Common myeloid progenitor, CD34-positive (primary cell): ENCODE data around the gene CMTM3.

Experiments
- CTCF ChIA-PET: fragments of 350-600 bp; sonication (Branson Sonifier 250); formaldehyde crosslinking; loops from one replicate; lab custom pipeline; 2021; ENCODE audit warnings: antibody characterized with exemption; lab: Charles Lee
- POLR2A ChIA-PET: fragments of 350-600 bp; sonication (Branson Sonifier 250); formaldehyde crosslinking; loops from one replicate; lab custom pipeline; 2021; ENCODE audit warnings: antibody characterized with exemption; lab: Charles Lee
- DNase-seq, 3 donors: peaks; one replicate each; pipeline versions ENCODE4 v3.0.0 to v3.0.0-alpha.2; 2013
- H3K27ac ChIP-seq, 2 experiments: 1 replicate in 1 of 2; 2 replicates in 1 of 2; pipeline ENCODE4 v1.7.0; 2013; ENCODE audit warnings: inconsistent platforms in 2 of 2, low read length in 2 of 2, mild to moderate bottlenecking in 2 of 2, low read depth in 1 of 2, moderate library complexity in 1 of 2; ENCODE audit not compliant: severe bottlenecking in 2 of 2, insufficient read depth in 1 of 2, poor library complexity in 1 of 2
- H3K27me3 ChIP-seq, 5 experiments: replicated peaks in 2 of 5; 1 replicate in 3 of 5; 2 replicates in 2 of 5; pipeline versions ENCODE4 v1.6.1 to v1.7.0; 2013; ENCODE audit warnings: low read length in 4 of 5, mild to moderate bottlenecking in 2 of 5, moderate library complexity in 2 of 5, inconsistent platforms in 1 of 5; ENCODE audit not compliant: insufficient read depth in 5 of 5, control insufficient read depth in 4 of 5
- H3K36me3 ChIP-seq, 4 experiments: 1 replicate in 2 of 4; 2 replicates in 2 of 4; pipeline versions ENCODE4 v1.6.1 to v1.7.0; 2013; ENCODE audit warnings: low read length in 3 of 4, control low read depth in 1 of 4, mild to moderate bottlenecking in 1 of 4; ENCODE audit not compliant: control insufficient read depth in 4 of 4, insufficient read depth in 4 of 4
- H3K4me1 ChIP-seq, 4 experiments: 1 replicate in 3 of 4; 2 replicates in 1 of 4; pipeline versions ENCODE4 v1.6.1 to v1.7.1; 2013; ENCODE audit warnings: low read length in 3 of 4, mild to moderate bottlenecking in 3 of 4, control low read depth in 1 of 4, inconsistent platforms in 1 of 4, moderate library complexity in 1 of 4; ENCODE audit not compliant: control insufficient read depth in 4 of 4, insufficient read depth in 4 of 4; ENCODE audit errors: control extremely low read depth in 1 of 4
- H3K4me3 ChIP-seq, 7 experiments: 1 replicate in 4 of 7; 2 replicates in 3 of 7; pipeline versions ENCODE4 v1.5.1 to v1.7.0; 2013; ENCODE audit warnings: mild to moderate bottlenecking in 7 of 7, low read length in 6 of 7, moderate library complexity in 6 of 7, inconsistent platforms in 2 of 7, low read depth in 2 of 7, control low read depth in 1 of 7; ENCODE audit not compliant: insufficient read depth in 4 of 7, control insufficient read depth in 1 of 7; ENCODE audit errors: extremely low read depth in 1 of 7
- H3K9me3 ChIP-seq, 5 experiments: 1 replicate in 4 of 5; 2 replicates in 1 of 5; pipeline versions ENCODE4 v1.6.1 to v1.7.1; 2013; ENCODE audit warnings: low read length in 4 of 5, mild to moderate bottlenecking in 2 of 5, inconsistent platforms in 1 of 5, low read depth in 1 of 5, moderate library complexity in 1 of 5; ENCODE audit not compliant: control insufficient read depth in 4 of 5, insufficient read depth in 2 of 5; ENCODE audit errors: control extremely low read depth in 1 of 5
- WGBS: methylation state at CpG from one replicate; pipeline ENCODE4 v1.1.5; 2013; ENCODE audit not compliant: insufficient coverage; 5-methylcytosine and 5-hydroxymethylcytosine counted together

Gene CMTM3

DNA sequence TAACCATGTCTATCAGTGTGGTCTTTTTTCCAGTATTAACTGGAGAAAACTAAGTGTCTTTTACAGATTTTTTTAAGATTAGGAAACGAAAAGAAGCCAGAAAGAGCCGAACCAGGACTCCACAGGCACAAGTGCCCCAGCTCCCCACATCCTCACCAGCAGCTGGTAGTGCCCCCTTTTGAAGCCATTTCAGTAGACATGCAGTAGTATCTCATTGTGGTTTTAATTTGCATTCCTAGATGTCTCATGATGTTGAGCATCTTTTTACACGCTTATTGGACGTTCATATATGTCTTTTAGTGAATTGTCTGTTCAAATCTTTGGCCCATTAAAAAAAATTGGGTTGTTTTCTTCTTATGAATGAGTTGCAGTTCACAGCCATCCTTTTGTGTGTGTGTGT, 4.8 kb upstream of the CMTM3 start:
- peaks cover 0 to 15% (median 4%) of the 10 kb centered on the region in 5 experiments for H3K9me3 ChIP-seq
- CTCF ChIA-PET = interaction anchor here (0.9 to 5.1 kb wide), 4 partner anchors 9 to 123 kb away, joined by 3 to 27 read pairs (median 4); no protein-coding TSS in a partner anchor
- no peaks in the 10 kb centered on the region for H3K36me3 ChIP-seq
- no peak overlapping the region for H3K27ac ChIP-seq
- WGBS = 92% methylated on average over 2 of the region's 4 CpGs
- H3K27me3 ChIP-seq = no peaks in the 10 kb centered on the region
- H3K4me1 ChIP-seq = peaks cover 0 to 19% (median 11%) of the 10 kb centered on the region in 4 experiments
- no peak for DNase-seq
- POLR2A ChIA-PET = interaction anchor here (1.0 kb wide), 1 partner anchor 9 kb away, joined by 3 read pairs; no protein-coding TSS in a partner anchor
- no peak overlapping the region for H3K4me3 ChIP-seq

DNA sequence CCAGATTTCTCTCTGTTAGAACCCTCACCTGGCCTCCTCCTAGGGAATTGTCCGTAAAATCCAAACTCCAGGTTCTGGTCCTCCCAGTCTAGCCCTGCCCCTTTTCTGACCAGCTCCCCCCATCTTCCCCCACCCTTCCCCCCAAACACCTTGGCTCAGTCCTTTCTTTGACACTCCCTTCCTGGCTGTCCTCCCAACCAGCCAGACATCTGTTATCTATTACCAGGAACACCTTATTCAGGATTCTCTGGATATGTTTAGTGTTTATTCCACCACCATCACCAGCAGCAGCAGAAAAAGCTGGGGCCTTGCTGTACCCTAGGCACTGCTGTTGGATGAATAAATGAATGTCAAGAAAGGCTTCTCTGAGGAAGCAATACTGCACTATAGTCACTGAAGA, 4.0 kb upstream of the CMTM3 start:
- ChIA-PET POLR2A (interaction anchor here (0.6 kb wide), 1 partner anchor 52 kb away, joined by 3 read pairs; no protein-coding TSS in a partner anchor), CTCF (interaction anchor here (1.3 to 5.1 kb wide), 2 partner anchors 11 to 51 kb away, joined by 3 to 27 read pairs; no protein-coding TSS in a partner anchor)

DNA sequence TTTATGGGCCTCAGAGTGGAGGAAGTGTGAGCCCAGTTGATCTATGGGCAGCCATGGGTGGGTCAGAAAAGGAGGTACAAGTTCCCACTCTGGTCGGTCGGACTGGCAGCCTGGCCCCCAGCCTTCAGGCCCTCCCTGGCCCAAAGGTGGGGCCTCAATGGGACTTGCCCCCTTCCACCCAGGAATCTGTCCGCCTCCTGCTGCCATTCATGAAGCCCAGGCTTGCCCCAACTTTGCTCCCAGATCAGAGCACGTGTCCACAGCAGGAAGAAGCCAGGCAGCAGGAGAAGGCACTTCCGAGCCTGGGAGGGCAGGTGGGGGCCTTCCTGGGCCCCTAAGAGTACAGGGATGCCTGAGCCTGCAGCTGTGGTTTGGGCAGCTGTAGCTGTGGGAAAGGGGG, 3.0 kb upstream of the CMTM3 start:
- POLR2A ChIA-PET = no interaction called here
- H3K9me3 ChIP-seq = peaks cover 0 to 15% (median 4%) of the 10 kb centered on the region in 5 experiments
- no peak overlapping the region for H3K4me3 ChIP-seq
- H3K4me1 ChIP-seq = peaks cover 0 to 29% (median 22%) of the 10 kb centered on the region in 4 experiments
- H3K27ac ChIP-seq = no peak overlapping the region
- CTCF ChIA-PET = interaction anchor here (1.2 to 5.1 kb wide), 3 partner anchors 12 to 90 kb away, joined by 3 to 27 read pairs (median 3); no protein-coding TSS in a partner anchor
- H3K27me3 ChIP-seq = no peaks in the 10 kb centered on the region
- H3K36me3 ChIP-seq = no peaks in the 10 kb centered on the region
- no peak for DNase-seq
- WGBS = 98% methylated on average over 5 of the region's 5 CpGs

More for the DNA sequence above, 4.0 kb upstream of the CMTM3 start:
- Histone ChIP-seq H3K27ac (no peak overlapping the region), H3K9me3 (peaks cover 0 to 15% (median 4%) of the 10 kb centered on the region in 5 experiments), H3K36me3 (no peaks in the 10 kb centered on the region), H3K27me3 (no peaks in the 10 kb centered on the region), H3K4me1 (peaks cover 0 to 19% (median 12%) of the 10 kb centered on the region in 4 experiments), H3K4me3 (no peak overlapping the region)
- DNase-seq = no peak
- 100% methylated on average over 1 of the region's 1 CpG for WGBS

DNA sequence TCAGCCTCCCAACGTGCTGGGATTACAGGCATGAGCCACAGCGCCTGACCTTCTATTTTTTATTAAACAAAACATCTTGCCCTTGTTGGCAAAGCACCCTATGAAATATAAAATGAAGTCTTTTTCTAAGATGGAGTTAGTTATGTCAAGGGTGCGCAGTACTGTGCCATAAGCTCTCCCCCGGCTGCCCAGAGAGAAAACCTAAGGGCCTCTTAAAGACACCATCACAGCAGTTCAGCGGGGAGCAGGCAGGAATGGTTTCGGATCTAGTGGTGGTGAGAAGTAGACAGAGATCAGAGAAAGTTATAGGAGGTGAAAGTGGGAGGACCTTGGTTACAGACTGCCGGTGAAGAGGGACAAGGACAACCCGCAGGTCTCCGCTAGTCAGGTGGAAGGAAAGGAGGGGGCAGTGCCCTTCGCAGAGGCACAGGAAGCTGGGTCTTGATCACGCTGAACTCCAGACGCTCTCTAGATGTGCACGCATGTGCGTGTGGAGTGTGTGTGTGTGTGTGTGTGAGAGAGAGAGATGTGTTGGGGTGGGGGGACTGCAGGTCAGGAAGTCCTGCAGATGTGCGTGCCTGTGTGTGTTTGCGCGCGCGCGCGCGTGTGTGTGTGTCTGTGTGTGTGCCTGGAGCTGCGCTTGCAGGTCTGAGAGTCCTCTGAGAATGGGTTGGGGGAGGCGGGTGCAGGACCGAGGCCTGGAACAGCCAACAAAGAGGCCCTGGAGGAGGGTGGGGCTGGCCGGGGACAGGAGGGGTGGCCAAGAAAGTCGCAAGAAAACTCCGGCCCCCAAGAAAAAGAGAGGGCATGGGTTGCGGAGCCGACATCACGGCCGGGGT, 748 bp upstream of the CMTM3 start:
- POLR2A ChIA-PET = interaction anchor here (0.6 to 1.8 kb wide), 3 partner anchors 25 to 83 kb away, joined by 3 to 5 read pairs (median 4); partner anchors contain the start of gene CMTM2
- no peaks in the 10 kb centered on the region for H3K27me3 ChIP-seq
- H3K4me1 ChIP-seq = peaks cover 0 to 48% (median 36%) of the 10 kb centered on the region in 4 experiments
- H3K27ac ChIP-seq = peak overlapping the region in 1 of 2 experiments; percentile 68
- H3K36me3 ChIP-seq = peaks cover 0 to 6% (median under 1%) of the 10 kb centered on the region in 4 experiments
- peak; percentile 71 to 95 (median 91) for DNase-seq
- WGBS = 7% methylated on average over 19 of the region's 32 CpGs
- CTCF ChIA-PET = interaction anchor here (0.9 to 1.6 kb wide), 14 partner anchors 9 to 232 kb away, joined by 3 to 6 read pairs (median 4); no protein-coding TSS in a partner anchor
- peak overlapping the region; percentile 27 to 85 (median 77) for H3K4me3 ChIP-seq
- peaks cover 0 to 15% (median 4%) of the 10 kb centered on the region in 5 experiments for H3K9me3 ChIP-seq

DNA sequence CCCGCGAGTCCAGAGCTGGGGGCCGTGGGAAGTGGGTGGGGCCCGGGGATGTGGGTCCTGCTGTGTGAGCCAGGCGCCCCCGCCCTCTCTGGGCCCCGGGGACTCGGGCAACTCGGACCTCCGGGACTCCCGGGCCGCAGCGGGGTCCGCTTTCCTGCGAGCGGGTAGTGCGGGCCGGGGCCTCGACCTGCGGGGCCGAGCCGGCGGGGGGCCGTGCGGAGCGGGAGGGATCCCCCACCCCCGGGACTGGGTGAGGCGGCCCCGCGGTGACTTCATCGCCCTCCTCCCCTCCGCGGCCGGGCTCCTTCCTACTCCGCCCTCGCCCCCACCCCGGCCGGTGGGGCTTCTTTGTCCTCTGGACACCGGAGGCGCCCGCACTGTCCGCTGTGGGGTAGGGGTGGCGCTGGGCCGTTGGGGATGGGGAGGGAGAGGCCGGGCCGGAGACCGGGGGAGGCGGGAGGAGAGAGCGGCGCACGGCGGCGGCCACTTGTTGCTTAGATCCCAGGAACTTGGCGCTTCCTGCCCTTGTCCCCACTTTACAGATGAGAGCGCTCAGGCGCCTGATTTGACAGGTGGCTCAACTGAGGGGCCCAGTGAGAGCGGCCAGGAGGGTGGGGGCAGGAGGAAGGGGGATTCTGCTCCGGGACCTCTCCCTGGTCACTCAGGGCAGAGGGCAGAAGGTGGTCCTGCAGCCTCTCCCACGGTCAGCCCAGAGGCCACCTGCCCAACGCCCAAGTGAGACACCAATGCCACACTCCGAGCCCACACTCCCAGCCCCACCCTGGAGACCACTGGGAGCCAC, 874 bp downstream of the CMTM3 start:
- H3K9me3 ChIP-seq = peaks cover 0 to 15% (median 4%) of the 10 kb centered on the region in 5 experiments
- no peaks in the 10 kb centered on the region for H3K27me3 ChIP-seq
- CTCF ChIA-PET = interaction anchor here (1.5 to 3.3 kb wide), 2 partner anchors 15 to 20 kb away, joined by 6 to 13 read pairs; no protein-coding TSS in a partner anchor
- WGBS = 5% methylated on average over 34 of the region's 61 CpGs
- H3K4me1 ChIP-seq = peaks cover 0 to 51% (median 40%) of the 10 kb centered on the region in 4 experiments
- POLR2A ChIA-PET = interaction anchor here (1.8 kb wide), 1 partner anchor 57 kb away, joined by 5 read pairs; no protein-coding TSS in a partner anchor
- H3K27ac ChIP-seq = peak overlapping the region in 1 of 2 experiments; percentile 49
- H3K4me3 ChIP-seq = peak overlapping the region; percentile 61 to 85 (median 73)
- DNase-seq = peak in 2 of 3 donors; percentile 49 to 58
- H3K36me3 ChIP-seq = peaks cover 6 to 23% (median 14%) of the 10 kb centered on the region in 4 experiments

DNA sequence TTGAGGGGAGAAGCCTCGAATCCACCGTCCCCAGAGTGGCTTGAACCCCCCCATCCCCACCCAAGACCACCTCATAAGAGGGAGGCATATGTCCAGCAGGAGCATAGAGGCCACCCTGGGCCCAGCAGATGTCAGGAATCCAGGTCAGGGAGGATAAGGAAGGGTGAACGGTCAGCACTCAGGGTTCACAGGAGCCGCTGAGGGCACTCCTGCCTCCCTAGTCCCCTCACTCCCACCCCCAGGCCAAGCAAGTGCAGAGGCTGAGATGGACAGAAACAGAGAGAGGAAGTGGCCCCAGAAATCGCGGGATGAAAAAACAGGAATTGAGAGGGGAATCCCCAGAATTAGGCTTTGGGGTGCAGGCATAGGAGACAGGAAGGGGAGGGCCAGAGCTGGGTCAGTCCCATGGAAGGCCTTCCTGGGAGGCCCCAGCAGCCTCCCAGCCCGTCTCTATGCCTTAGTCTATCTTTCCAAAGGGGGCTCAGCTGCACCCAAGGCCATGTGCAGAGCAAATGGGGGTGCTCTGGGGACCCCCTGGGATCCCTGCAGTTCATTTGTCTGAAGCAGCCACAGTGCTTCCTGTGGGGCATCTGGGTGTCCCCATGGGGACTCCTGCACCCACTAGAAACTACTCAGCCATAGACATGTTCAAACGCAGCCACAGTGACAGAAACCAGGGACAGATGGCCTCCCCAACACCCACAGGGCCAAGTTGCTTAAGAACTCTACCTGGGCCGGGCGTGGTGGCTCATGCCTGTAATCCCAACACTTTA, 1.7 kb downstream of the CMTM3 start:
- Histone ChIP-seq H3K27ac (peak overlapping the region in 1 of 2 experiments; percentile 49), H3K36me3 (peaks cover 11 to 29% (median 20%) of the 10 kb centered on the region in 4 experiments), H3K4me3 (peak overlapping the region in 6 of 7 experiments; percentile 63 to 85 (median 74)), H3K9me3 (peaks cover 0 to 9% (median 3%) of the 10 kb centered on the region in 5 experiments), H3K4me1 (peaks cover 0 to 51% (median 40%) of the 10 kb centered on the region in 4 experiments), H3K27me3 (no peaks in the 10 kb centered on the region)
- CTCF ChIA-PET = interaction anchor here (0.8 to 3.3 kb wide), 6 partner anchors 12 to 91 kb away, joined by 3 to 13 read pairs (median 6); no protein-coding TSS in a partner anchor
- POLR2A ChIA-PET = no interaction called here
- no peak for DNase-seq
- 35% methylated on average over 4 of the region's 10 CpGs for WGBS
